ENCODE measurements around the gene RFTN2. TPM values are rescaled to one million over a fixed set of nuclear protein-coding genes. Genes with fewer than 3 reads are reported as not detected.

RFTN2 gene
- total RNA-seq, 4 donors from 2014 or later = 13.5 to 45.8 (median 38.6) TPM

- TF ChIP-seq CTCF (IDR thresholded peaks at IDR 0.05) (no peak), EP300 (IDR thresholded peaks at IDR 0.05) (no peak), POLR2A (IDR thresholded peaks at IDR 0.05) (no peak)
- Histone ChIP-seq H3K9me3 (peaks cover 0 to 15% (median 0%) of the 10 kb centered on the region in 4 donors), H3K4me1 (peaks cover 0 to 32% (median 6%) of the 10 kb centered on the region in 4 donors), H3K36me3 (peaks cover 0 to 31% (median 0%) of the 10 kb centered on the region in 3 donors), H3K27ac (peak overlapping the region in 2 of 4 donors; percentile 35 to 39), H3K27me3 (no peaks in the 10 kb centered on the region), H3K4me3 (no peak overlapping the region)
- peak in 1 of 2 donors; percentile 35 for DNase-seq (ENCODE audit: low spot score in 2 of 2)
- WGBS, 2 donors = 87 to 98% methylated on average over 2 of the region's 2 CpGs
Observed at GRCh38 chr2:197575987-197576386, 99.4 kb downstream of the RFTN2 start.

- Histone ChIP-seq H3K4me1 (peaks cover 0 to 32% (median 6%) of the 10 kb centered on the region in 4 donors), H3K4me3 (no peak overlapping the region), H3K36me3 (peaks cover 0 to 38% (median 0%) of the 10 kb centered on the region in 3 donors)
Observed at GRCh38 chr2:197573608-197574007, 101.8 kb downstream of the RFTN2 start.

GRCh38 chr2:197571627-197572271 lies 103.6 kb downstream of the RFTN2 start:
- no peak for TF ChIP-seq POLR2A (IDR thresholded peaks at IDR 0.05)
- no peak for TF ChIP-seq EP300 (IDR thresholded peaks at IDR 0.05)
- no peak for TF ChIP-seq CTCF (IDR thresholded peaks at IDR 0.05)
- 59 to 62% methylated on average over 10 of the region's 10 CpGs for whole genome bisulfite sequencing, 2 donors

More at GRCh38 chr2:197573608-197574007, 101.8 kb downstream of the RFTN2 start:
- 94 to 97% methylated on average over 2 of the region's 2 CpGs for WGBS, 2 donors
- TF ChIP-seq EP300 (IDR thresholded peaks at IDR 0.05) = no peak
- TF ChIP-seq CTCF (IDR thresholded peaks at IDR 0.05) = no peak
- no peak for TF ChIP-seq POLR2A (IDR thresholded peaks at IDR 0.05)
- H3K9me3 ChIP-seq = peaks cover 0 to 15% (median 0%) of the 10 kb centered on the region in 4 donors
- no peaks in the 10 kb centered on the region for H3K27me3 ChIP-seq
- no peak overlapping the region for H3K27ac ChIP-seq
- DNase-seq (ENCODE audit: low spot score in 2 of 2) = no peak

GRCh38 chr2:197560146-197560665 lies 115.2 kb downstream of the RFTN2 start:
- H3K27me3 ChIP-seq = no peaks in the 10 kb centered on the region
- H3K27ac ChIP-seq = peak overlapping the region in 3 of 4 donors; percentile 20 to 77 (median 62)
- H3K4me1 ChIP-seq = peaks cover 0 to 7% (median 0%) of the 10 kb centered on the region in 4 donors
- no peak for TF ChIP-seq EP300 (IDR thresholded peaks at IDR 0.05)
- no peak for TF ChIP-seq CTCF (IDR thresholded peaks at IDR 0.05)
- no peak for TF ChIP-seq POLR2A (IDR thresholded peaks at IDR 0.05)
- WGBS, 2 donors = 57 to 61% methylated on average over 9 of the region's 9 CpGs
- peaks cover 0 to 5% (median 0%) of the 10 kb centered on the region in 4 donors for H3K9me3 ChIP-seq
- H3K4me3 ChIP-seq = no peak overlapping the region
- peaks cover 0 to 22% (median 0%) of the 10 kb centered on the region in 3 donors for H3K36me3 ChIP-seq
- DNase-seq (ENCODE audit: low spot score in 2 of 2) = no peak

More at GRCh38 chr2:197571627-197572271, 103.6 kb downstream of the RFTN2 start:
- no peak for DNase-seq (ENCODE audit: low spot score in 2 of 2)
- peaks cover 0 to 21% (median 0%) of the 10 kb centered on the region in 4 donors for H3K4me1 ChIP-seq
- H3K9me3 ChIP-seq = peaks cover 0 to 15% (median 0%) of the 10 kb centered on the region in 4 donors
- peaks cover 0 to 45% (median 0%) of the 10 kb centered on the region in 3 donors for H3K36me3 ChIP-seq
- no peak overlapping the region for H3K4me3 ChIP-seq
- H3K27ac ChIP-seq = peak overlapping the region in 1 of 4 donors; percentile 19
- H3K27me3 ChIP-seq = no peaks in the 10 kb centered on the region

GRCh38 chr2:197559681-197560080 lies 115.7 kb downstream of the RFTN2 start:
- 86 to 88% methylated on average over 5 of the region's 5 CpGs for WGBS, 2 donors
- Histone ChIP-seq H3K27ac (peak overlapping the region in 2 of 4 donors; percentile 62 to 77), H3K27me3 (no peaks in the 10 kb centered on the region), H3K4me1 (peaks cover 0 to 7% (median 0%) of the 10 kb centered on the region in 4 donors), H3K4me3 (no peak overlapping the region), H3K36me3 (peaks cover 0 to 27% (median 0%) of the 10 kb centered on the region in 3 donors), H3K9me3 (peaks cover 0 to 5% (median 0%) of the 10 kb centered on the region in 4 donors)
- TF ChIP-seq CTCF (IDR thresholded peaks at IDR 0.05) (no peak), EP300 (IDR thresholded peaks at IDR 0.05) (no peak), POLR2A (IDR thresholded peaks at IDR 0.05) (no peak)
- DNase-seq (ENCODE audit: low spot score in 2 of 2) = no peak
